A673 (cell line): ENCODE measurements around the gene OR2A5.

Source experiments
- EZH2 ChIP-seq: fragments of 200-600 bp; sonication (generic); IDR thresholded peaks from 2 replicates; pipeline ENCODE4 v1.6.1; 2017; ENCODE audit warnings: borderline replicate concordance, low read depth, mild to moderate bottlenecking, mixed read lengths, antibody characterized with exemption, low read length; ENCODE audit not compliant: poor library complexity, severe bottlenecking
- TF ChIP-seq, protein P1 (sequence below): fragments of 300-800, 200-600 bp; sonication (generic); conservative IDR thresholded peaks from 2 replicates; pipeline ENCODE4 v1.5.1; 2017; ENCODE audit warnings: low read depth, mild to moderate bottlenecking, antibody characterized with exemption, low read length, moderate library complexity, mixed read lengths

DNA sequence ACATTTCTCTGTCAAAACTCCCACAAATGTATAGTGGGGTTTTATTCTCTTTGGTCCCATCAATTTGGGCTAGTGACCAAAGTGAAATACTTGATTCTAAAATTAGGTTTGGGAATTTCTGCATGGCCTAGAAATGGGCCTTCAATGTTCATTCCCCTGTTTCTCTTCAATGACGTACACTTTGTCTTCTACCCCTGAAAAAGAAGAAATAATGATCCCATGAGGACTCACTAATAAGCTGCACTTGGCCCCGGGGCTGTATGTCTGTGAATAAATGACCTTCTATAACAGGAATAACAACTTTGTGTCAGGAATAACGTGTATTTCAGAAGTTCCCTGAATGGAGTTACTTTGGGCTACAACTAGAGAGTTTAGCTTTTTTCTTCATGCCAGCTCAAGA, 28.4 kb upstream of the OR2A5 start:
- TF ChIP-seq, protein P1, sequence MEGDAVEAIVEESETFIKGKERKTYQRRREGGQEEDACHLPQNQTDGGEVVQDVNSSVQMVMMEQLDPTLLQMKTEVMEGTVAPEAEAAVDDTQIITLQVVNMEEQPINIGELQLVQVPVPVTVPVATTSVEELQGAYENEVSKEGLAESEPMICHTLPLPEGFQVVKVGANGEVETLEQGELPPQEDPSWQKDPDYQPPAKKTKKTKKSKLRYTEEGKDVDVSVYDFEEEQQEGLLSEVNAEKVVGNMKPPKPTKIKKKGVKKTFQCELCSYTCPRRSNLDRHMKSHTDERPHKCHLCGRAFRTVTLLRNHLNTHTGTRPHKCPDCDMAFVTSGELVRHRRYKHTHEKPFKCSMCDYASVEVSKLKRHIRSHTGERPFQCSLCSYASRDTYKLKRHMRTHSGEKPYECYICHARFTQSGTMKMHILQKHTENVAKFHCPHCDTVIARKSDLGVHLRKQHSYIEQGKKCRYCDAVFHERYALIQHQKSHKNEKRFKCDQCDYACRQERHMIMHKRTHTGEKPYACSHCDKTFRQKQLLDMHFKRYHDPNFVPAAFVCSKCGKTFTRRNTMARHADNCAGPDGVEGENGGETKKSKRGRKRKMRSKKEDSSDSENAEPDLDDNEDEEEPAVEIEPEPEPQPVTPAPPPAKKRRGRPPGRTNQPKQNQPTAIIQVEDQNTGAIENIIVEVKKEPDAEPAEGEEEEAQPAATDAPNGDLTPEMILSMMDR: no peak
- no peak for TF ChIP-seq EZH2
